ENCODE measurements around the gene ANP32B.

ANP32B gene

DNA sequence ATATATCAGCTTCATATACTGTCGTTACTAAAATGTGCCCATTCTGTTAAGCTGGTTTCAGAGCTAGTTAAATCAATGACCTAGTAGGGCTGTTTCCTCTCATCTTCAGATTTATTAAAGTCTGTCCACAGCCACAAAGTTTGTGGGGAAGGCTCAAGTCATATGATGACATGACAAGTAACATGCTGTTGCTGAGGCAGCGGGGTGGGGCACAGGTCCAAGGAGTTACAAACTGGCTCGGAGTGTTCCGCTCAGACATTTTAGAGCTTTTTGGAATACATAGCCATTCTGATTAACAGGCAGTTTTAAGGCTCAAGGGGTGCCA lies 2.7 kb upstream of the ANP32B start:
- no peak for DNase-seq
- Histone ChIP-seq H3K4me1 (peaks cover 12% of the 10 kb centered on the region; the same call in 1 of the 2 replicates), H3K36me3 (peaks cover 19% of the 10 kb centered on the region), H3K4me3 (ENCODE audit: low read depth, low read length) (no peak overlapping the region), H3K27me3 (no peaks in the 10 kb centered on the region), H3K9me3 (no peaks in the 10 kb centered on the region)
- no peak for TF ChIP-seq CTCF (IDR thresholded peaks at IDR 0.05; ENCODE audit: low read depth, low read length)

GRCh38 chr9:97980918-97981845 lies 2.0 kb upstream of the ANP32B start:
- Histone ChIP-seq H3K36me3 (peaks cover 24% of the 10 kb centered on the region), H3K4me3 (ENCODE audit: low read depth, low read length) (no peak overlapping the region), H3K27me3 (no peaks in the 10 kb centered on the region), H3K4me1 (peaks cover 12% of the 10 kb centered on the region; the same call in 1 of the 2 replicates), H3K9me3 (no peaks in the 10 kb centered on the region)
- no peak for TF ChIP-seq CTCF (IDR thresholded peaks at IDR 0.05; ENCODE audit: low read depth, low read length)
- peak; percentile 53 for DNase-seq

- no peaks in the 10 kb centered on the region for H3K9me3 ChIP-seq
- H3K4me3 ChIP-seq (ENCODE audit: low read depth, low read length) = peak overlapping the region; percentile 75
- H3K4me1 ChIP-seq = peaks cover 12% of the 10 kb centered on the region; the same call in 1 of the 2 replicates
- no peak for TF ChIP-seq CTCF (IDR thresholded peaks at IDR 0.05; ENCODE audit: low read depth, low read length)
- DNase-seq = no peak
- H3K27me3 ChIP-seq = no peaks in the 10 kb centered on the region
- peaks cover 27% of the 10 kb centered on the region for H3K36me3 ChIP-seq
Observed at GRCh38 chr9:97981846-97982682, 1.1 kb upstream of the ANP32B start.

- Histone ChIP-seq H3K4me3 (ENCODE audit: low read depth, low read length) (peak overlapping the region; percentile 74), H3K36me3 (peaks cover 27% of the 10 kb centered on the region), H3K27me3 (no peaks in the 10 kb centered on the region), H3K9me3 (no peaks in the 10 kb centered on the region), H3K4me1 (peaks cover 12% of the 10 kb centered on the region; the same call in 1 of the 2 replicates)
- TF ChIP-seq CTCF (IDR thresholded peaks at IDR 0.05; ENCODE audit: low read depth, low read length) = no peak
- peak; percentile 55 for DNase-seq
Observed at GRCh38 chr9:97983589-97984187, 547 bp downstream of the ANP32B start.

DNA sequence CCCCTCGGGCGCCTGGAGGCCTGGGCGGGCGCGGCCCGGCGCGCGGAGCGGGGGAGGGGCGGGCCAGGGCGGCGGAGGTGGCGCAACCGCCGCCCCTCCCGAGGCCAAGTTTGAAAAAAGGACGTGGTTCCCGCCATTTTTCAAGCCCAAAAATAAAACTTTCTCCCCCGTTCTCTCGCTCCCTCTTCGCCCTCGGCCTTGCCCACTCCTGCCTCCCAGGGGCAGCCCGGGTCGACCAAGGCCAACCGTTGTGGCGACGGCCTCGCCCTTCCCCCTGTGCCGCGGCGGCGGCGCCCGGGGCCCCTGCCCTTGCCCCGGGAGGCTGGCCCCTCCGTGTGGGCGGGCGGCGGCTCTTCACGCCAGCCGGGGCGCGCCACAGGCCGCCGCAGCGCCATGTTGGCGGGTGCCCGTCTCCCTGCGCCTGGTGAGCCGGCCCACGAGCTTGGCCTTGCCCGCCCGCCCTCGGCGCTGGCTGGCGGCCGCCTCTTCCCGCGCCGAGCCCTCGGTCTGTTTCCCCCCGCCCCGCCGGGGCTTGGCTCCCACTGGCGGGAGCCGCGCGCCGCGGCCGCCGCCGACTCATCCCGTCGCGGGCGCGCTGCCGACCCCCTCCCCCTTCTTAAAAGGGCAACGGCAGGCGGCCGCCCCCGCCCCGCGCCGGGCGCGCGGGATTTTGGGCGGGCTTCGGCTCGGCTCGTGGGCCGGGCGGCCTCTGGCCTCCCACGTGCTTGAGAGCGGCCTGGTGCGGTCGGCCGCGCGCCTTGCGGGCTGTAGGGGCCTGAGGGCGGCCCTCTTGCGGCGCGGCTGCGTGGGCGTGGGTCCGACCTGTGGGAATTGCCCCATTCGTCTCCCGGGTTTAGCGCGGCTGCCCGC lies 1.3 kb downstream of the ANP32B start:
- peaks cover 27% of the 10 kb centered on the region for H3K36me3 ChIP-seq
- peaks cover 12% of the 10 kb centered on the region; the same call in 1 of the 2 replicates for H3K4me1 ChIP-seq
- H3K9me3 ChIP-seq = no peaks in the 10 kb centered on the region
- no peaks in the 10 kb centered on the region for H3K27me3 ChIP-seq
- peak overlapping the region; percentile 74 for H3K4me3 ChIP-seq (ENCODE audit: low read depth, low read length)
- no peak for TF ChIP-seq CTCF (IDR thresholded peaks at IDR 0.05; ENCODE audit: low read depth, low read length)
- peak; percentile 87 for DNase-seq
